BJ (cell line): ENCODE measurements around the gene FREM3. TPM values are rescaled to one million over a fixed set of nuclear protein-coding genes. Genes with fewer than 3 reads are reported as not detected.

Source experiments
- CTCF ChIA-PET: fragments of 350-600 bp; formaldehyde crosslinking; extraction: SDS; loops from one replicate; lab custom pipeline; 2021; ENCODE audit warnings: antibody characterized with exemption, inconsistent platforms; lab: Yijun Ruan, JAX
- POLR2A ChIA-PET: fragments of 300-600 bp; sonication (Branson Sonifier 250); formaldehyde crosslinking; extraction: SDS; loops from one replicate; lab custom pipeline; 2021; ENCODE audit warnings: antibody characterized with exemption; lab: Charles Lee
- DNase-seq: peaks from one replicate; pipeline ENCODE4 v3.0.0-alpha.2; 2011; ENCODE audit warnings: low read depth
- H3K27me3 ChIP-seq: 2 replicates; pipeline ENCODE4 v1.6.0; 2011; ENCODE audit warnings: low read length; ENCODE audit not compliant: control insufficient read depth, insufficient read depth
- H3K36me3 ChIP-seq: 2 replicates; pipeline ENCODE4 v1.5.1; 2011; ENCODE audit warnings: low read length; ENCODE audit not compliant: control insufficient read depth, insufficient read depth
- H3K4me3 ChIP-seq: 2 replicates; pipeline ENCODE4 v1.5.1; 2011; ENCODE audit warnings: low read depth, mild to moderate bottlenecking, control low read depth, low read length
- polyA plus RNA-seq: library from polyadenylated mRNA; depleted of rRNA; stranded (reverse); fragments of >200 nt; gene quantifications from 2 replicates; pipeline ENCODE4 v1.2.3, GENCODE V29; 2011
- TF ChIP-seq, protein P1 (sequence below): IDR thresholded peaks from 2 replicates; pipeline ENCODE4 v1.5.1; 2011; ENCODE audit warnings: low read depth, mild to moderate bottlenecking, control low read depth, inconsistent platforms, low read length, moderate library complexity; ENCODE audit not compliant: insufficient read depth

The FREM3 gene
- polyA plus RNA-seq, 1 experiment: not detected

DNA sequence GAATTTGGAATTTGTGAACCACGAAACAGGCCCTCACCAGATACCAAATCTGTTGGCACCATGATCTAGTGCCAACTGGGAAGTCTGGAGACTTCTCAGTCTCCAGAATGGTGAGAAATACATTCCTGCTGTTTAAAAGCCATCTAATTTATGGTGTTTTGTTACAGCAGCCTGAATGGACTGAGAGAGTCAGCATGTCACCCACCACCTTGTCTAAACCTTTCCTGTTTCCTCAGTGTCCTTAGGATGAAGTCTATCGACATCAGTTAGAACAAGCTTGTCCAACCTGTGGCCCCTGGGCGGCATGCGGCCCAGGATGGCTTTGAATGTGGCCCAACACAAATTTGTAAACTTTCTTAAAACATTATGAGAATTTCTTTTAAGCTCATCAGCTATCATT, 42.1 kb downstream of the FREM3 start:
- Histone ChIP-seq H3K27me3 (no peaks in the 10 kb centered on the region), H3K36me3 (no peaks in the 10 kb centered on the region), H3K4me3 (no peak overlapping the region)
- POLR2A ChIA-PET: no interaction called here
- TF ChIP-seq, protein P1, sequence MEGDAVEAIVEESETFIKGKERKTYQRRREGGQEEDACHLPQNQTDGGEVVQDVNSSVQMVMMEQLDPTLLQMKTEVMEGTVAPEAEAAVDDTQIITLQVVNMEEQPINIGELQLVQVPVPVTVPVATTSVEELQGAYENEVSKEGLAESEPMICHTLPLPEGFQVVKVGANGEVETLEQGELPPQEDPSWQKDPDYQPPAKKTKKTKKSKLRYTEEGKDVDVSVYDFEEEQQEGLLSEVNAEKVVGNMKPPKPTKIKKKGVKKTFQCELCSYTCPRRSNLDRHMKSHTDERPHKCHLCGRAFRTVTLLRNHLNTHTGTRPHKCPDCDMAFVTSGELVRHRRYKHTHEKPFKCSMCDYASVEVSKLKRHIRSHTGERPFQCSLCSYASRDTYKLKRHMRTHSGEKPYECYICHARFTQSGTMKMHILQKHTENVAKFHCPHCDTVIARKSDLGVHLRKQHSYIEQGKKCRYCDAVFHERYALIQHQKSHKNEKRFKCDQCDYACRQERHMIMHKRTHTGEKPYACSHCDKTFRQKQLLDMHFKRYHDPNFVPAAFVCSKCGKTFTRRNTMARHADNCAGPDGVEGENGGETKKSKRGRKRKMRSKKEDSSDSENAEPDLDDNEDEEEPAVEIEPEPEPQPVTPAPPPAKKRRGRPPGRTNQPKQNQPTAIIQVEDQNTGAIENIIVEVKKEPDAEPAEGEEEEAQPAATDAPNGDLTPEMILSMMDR: no peak
- CTCF ChIA-PET: no interaction called here
- DNase-seq: no peak

DNA sequence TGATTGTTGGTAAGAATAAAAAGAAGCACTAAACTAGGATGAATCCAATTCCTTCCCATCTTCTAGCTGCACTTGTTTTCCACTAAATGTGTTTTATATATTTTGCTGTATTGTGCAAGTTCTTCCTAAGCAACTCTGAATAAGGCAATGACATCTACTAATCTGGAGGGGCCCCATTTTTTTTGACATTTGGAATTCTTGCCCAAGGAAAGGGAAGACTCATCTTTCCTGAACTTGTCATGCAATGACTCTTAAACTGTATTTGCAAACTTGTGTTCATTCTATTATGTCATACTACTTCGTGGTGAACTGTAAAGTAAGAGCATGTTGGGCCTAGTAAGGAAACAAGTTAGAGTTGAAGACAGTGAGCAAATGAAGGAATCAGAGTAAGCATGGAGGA, 45.9 kb downstream of the FREM3 start:
- no peak overlapping the region for H3K4me3 ChIP-seq
- H3K36me3 ChIP-seq: no peaks in the 10 kb centered on the region
- H3K27me3 ChIP-seq: no peaks in the 10 kb centered on the region
- TF ChIP-seq, protein P1: no peak
- no peak for DNase-seq
- ChIA-PET CTCF (no interaction called here), POLR2A (no interaction called here)

DNA sequence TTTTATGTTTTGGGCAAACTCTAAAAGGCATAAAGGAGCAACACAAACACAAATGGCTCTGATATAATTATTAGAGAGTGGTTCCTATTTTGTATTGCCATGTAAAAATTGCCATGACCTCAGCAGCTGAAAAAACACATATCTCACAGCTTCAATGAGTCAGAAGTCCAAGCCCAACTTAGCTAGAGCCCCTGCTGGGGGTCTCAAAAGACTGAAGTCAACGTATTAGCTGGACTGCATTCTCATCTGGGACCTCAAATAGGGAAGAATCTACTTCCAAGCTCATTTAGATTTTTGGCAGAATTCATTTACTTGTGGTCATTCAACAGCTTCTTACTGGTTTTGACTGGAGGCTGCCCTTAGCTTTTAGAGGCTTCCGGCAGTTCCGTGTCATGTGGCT, 47.4 kb downstream of the FREM3 start:
- H3K36me3 ChIP-seq: no peaks in the 10 kb centered on the region

DNA sequence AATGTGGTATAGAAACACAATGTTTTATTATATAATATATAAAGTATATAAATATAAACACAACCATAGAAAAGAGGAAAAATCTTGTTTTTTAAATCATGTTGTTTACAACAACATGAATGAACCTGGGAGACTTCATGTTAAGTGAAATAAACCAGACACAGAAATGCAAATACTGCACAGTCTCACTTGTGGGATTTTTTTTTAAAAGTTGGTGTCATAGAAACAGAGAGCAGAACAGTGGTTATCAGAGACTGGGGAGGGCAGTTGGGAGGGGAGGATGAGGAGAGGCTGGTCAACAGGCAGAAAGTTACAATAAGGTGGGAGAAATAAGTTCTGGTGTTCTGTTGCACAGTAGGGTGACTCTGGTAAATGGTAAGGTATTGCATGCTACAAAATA, 57.1 kb downstream of the FREM3 start:
- POLR2A ChIA-PET: no interaction called here
- TF ChIP-seq, protein P1: no peak
- CTCF ChIA-PET: no interaction called here

More for the DNA sequence above, 47.4 kb downstream of the FREM3 start:
- ChIA-PET POLR2A (no interaction called here), CTCF (no interaction called here)
- H3K27me3 ChIP-seq: no peaks in the 10 kb centered on the region
- H3K4me3 ChIP-seq: no peak overlapping the region
- TF ChIP-seq, protein P1: no peak
- DNase-seq: no peak

DNA sequence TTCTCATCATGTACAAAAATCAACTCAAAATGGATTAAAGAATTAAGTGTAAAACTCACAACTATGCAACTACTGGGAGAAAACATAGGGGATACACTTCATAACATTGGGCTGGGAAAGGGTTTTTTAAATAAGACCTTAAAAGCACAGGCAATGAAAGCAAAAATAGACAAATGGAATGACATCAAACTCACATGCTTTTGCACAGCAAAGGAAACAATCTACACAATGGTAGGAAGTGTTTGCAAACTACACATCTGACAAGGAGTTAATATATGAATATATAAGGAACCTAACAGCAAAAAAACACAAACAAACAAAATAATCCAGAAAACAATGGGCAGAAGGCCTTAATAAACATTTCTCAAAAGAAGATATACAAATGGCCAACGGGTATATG, 57.9 kb downstream of the FREM3 start:
- Histone ChIP-seq H3K36me3 (no peaks in the 10 kb centered on the region), H3K27me3 (no peaks in the 10 kb centered on the region), H3K4me3 (no peak overlapping the region)
- no peak for DNase-seq
- CTCF ChIA-PET: no interaction called here
- POLR2A ChIA-PET: no interaction called here
- TF ChIP-seq, protein P1: no peak

More for the DNA sequence above, 57.1 kb downstream of the FREM3 start:
- Histone ChIP-seq H3K27me3 (no peaks in the 10 kb centered on the region), H3K4me3 (no peak overlapping the region), H3K36me3 (no peaks in the 10 kb centered on the region)
- no peak for DNase-seq
